Caco-2 (cell line): ENCODE data around the gene GIPC3. TPM values are rescaled to one million over a fixed set of nuclear protein-coding genes. Genes with fewer than 3 reads are reported as not detected.

Experiments
- BruUV-seq: library from RNA; stranded (reverse); fragments of 400-500 nt; replicated peaks from 2 replicates; lab custom pipeline; 2021; lab: Mats Ljungman, UMichigan
- CTCF ChIA-PET: fragments of 300-600 bp; sonication (Branson Sonifier 250); formaldehyde crosslinking; loops from one replicate; lab custom pipeline; 2022; ENCODE audit warnings: antibody characterized with exemption; lab: Charles Lee
- POLR2A ChIA-PET: fragments of 300-600 bp; sonication (Branson Sonifier 250); formaldehyde crosslinking; loops from one replicate; lab custom pipeline; 2022; ENCODE audit warnings: antibody characterized with exemption; lab: Charles Lee
- DNase-seq, 2 experiments: peaks; one replicate each; pipeline versions ENCODE4 v3.0.0 to v3.0.0-alpha.2; 2020 to 2022
- H3K27me3 ChIP-seq: replicated peaks from 2 replicates; pipeline ENCODE4 v1.6.0; 2011; ENCODE audit warnings: low read length; ENCODE audit not compliant: control insufficient read depth, insufficient read depth
- H3K36me3 ChIP-seq: 2 replicates; pipeline ENCODE4 v1.5.1; 2011; ENCODE audit warnings: low read length; ENCODE audit not compliant: control insufficient read depth, insufficient read depth
- H3K4me1 ChIP-seq: fragments of 250-450 bp; sonication (Bioruptor Pico); 2 replicates; pipeline ENCODE4 v1.5.1; 2020; ENCODE audit warnings: mild to moderate bottlenecking
- H3K4me3 ChIP-seq: 2 replicates; pipeline ENCODE4 v1.5.1; 2011; ENCODE audit warnings: low read depth, mild to moderate bottlenecking, control low read depth, low read length
- H3K9me3 ChIP-seq: fragments of 250-450 bp; sonication (Bioruptor Pico); 2 replicates; pipeline ENCODE4 v1.5.1; 2020; ENCODE audit warnings: mild to moderate bottlenecking, moderate library complexity
- H3K27ac Mint-ChIP-seq: one replicate; pipeline ENCODE4 v1.8.0; 2022; ENCODE audit warnings: mixed read lengths; ENCODE audit not compliant: unreplicated experiment
- H3K27me3 Mint-ChIP-seq: one replicate; pipeline ENCODE4 v1.8.0; 2022; ENCODE audit warnings: mixed read lengths; ENCODE audit not compliant: insufficient read depth, unreplicated experiment
- H3K36me3 Mint-ChIP-seq: one replicate; pipeline ENCODE4 v1.8.0; 2022; ENCODE audit warnings: mild to moderate bottlenecking, mixed read lengths; ENCODE audit not compliant: insufficient read depth, unreplicated experiment
- H3K4me1 Mint-ChIP-seq: one replicate; pipeline ENCODE4 v1.8.0; 2022; ENCODE audit warnings: low read depth, mixed read lengths; ENCODE audit not compliant: unreplicated experiment
- H3K4me3 Mint-ChIP-seq: one replicate; pipeline ENCODE4 v1.8.0; 2022; ENCODE audit warnings: mild to moderate bottlenecking, moderate library complexity, mixed read lengths; ENCODE audit not compliant: unreplicated experiment
- H3K9me3 Mint-ChIP-seq: one replicate; pipeline ENCODE4 v1.8.0; 2022; ENCODE audit warnings: mixed read lengths; ENCODE audit not compliant: unreplicated experiment
- CTCF ChIP-seq, 2 experiments: fragments of 200-600 bp in 1 of 2; IDR thresholded peaks; 1 replicate in 1 of 2; 2 replicates in 1 of 2; pipeline versions ENCODE4 v1.5.1 to v1.8.0; 2011 to 2022; ENCODE audit warnings: antibody characterized with exemption in 1 of 2, control low read depth in 1 of 2, inconsistent platforms in 1 of 2, low read depth in 1 of 2, low read length in 1 of 2, mild to moderate bottlenecking in 1 of 2, moderate library complexity in 1 of 2; ENCODE audit not compliant: insufficient read depth in 1 of 2, severe bottlenecking in 1 of 2, unreplicated experiment in 1 of 2
- intact Hi-C: fragments of 100-400 bp; cut with micrococcal nuclease; formaldehyde crosslinking; loops from one replicate; pipeline ENCODE4 v1.10.0; 2022; ENCODE audit not compliant: unreplicated experiment
- total RNA-seq: library from RNA; stranded (reverse); gene quantifications from 2 replicates; pipeline ENCODE4 v1.2.3, GENCODE V29; 2022

The GIPC3 gene
- total RNA-seq, 1 experiment from 2014 or later, result not detected

- no TSS peak for BruUV-seq
- H3K4me3 ChIP-seq, result peak overlapping the region; percentile 90
- no peaks in the 10 kb centered on the region for H3K36me3 ChIP-seq
- no peaks in the 10 kb centered on the region for H3K4me1 ChIP-seq
- no peaks in the 10 kb centered on the region for H3K9me3 ChIP-seq
- H3K27me3 ChIP-seq, result no peaks in the 10 kb centered on the region
- DNase-seq, result no peak
- CTCF ChIA-PET, result interaction anchor here (1.1 to 1.2 kb wide), 2 partner anchors 12 to 19 kb away, joined by 3 read pairs; no protein-coding TSS in a partner anchor
- intact Hi-C loops, result loop anchor here (10.0 kb wide), 1 partner anchor 68 kb away; the partner anchor contains the start of gene CACTIN
- POLR2A ChIA-PET, result no interaction called here
- Mint-ChIP-seq H3K27me3 (no peaks in the 10 kb centered on the region), H3K9me3 (no peaks in the 10 kb centered on the region), H3K4me3 (peak overlapping the region; percentile 99), H3K36me3 (peaks cover 30% of the 10 kb centered on the region), H3K4me1 (peaks cover 10% of the 10 kb centered on the region), H3K27ac (peak overlapping the region; percentile 91)
- TF ChIP-seq CTCF (IDR thresholded peaks at IDR 0.05; ENCODE audit: insufficient read depth in 1 of 2, low read depth in 1 of 2, low read length in 1 of 2, severe bottlenecking in 1 of 2, unreplicated experiment in 1 of 2), result no peak
Measured at GRCh38 chr19:3556423-3556977, 28.8 kb upstream of the GIPC3 start.

- H3K4me1 Mint-ChIP-seq, result peaks cover 10% of the 10 kb centered on the region
- no peaks in the 10 kb centered on the region for H3K27me3 ChIP-seq
- H3K36me3 Mint-ChIP-seq, result peaks cover 25% of the 10 kb centered on the region
- peak in 1 of 2 experiments; percentile 59 for DNase-seq
- no peaks in the 10 kb centered on the region for H3K27me3 Mint-ChIP-seq
- peak overlapping the region; percentile 90 for H3K4me3 ChIP-seq
- no peaks in the 10 kb centered on the region for H3K36me3 ChIP-seq
- intact Hi-C loops, result loop anchor here (1.0 to 10.0 kb wide), 2 partner anchors 15 to 68 kb away; partner anchors contain the start of genes CACTIN and HMG20B
- H3K9me3 ChIP-seq, result no peaks in the 10 kb centered on the region
- no peaks in the 10 kb centered on the region for H3K4me1 ChIP-seq
- peak overlapping the region; percentile 91 for H3K27ac Mint-ChIP-seq
- no TSS peak for BruUV-seq
- peak overlapping the region; percentile 99 for H3K4me3 Mint-ChIP-seq
- ChIA-PET POLR2A (no interaction called here), CTCF (interaction anchor here (1.1 to 1.2 kb wide), 2 partner anchors 13 to 19 kb away, joined by 3 read pairs; no protein-coding TSS in a partner anchor)
- TF ChIP-seq CTCF (IDR thresholded peaks at IDR 0.05; ENCODE audit: insufficient read depth in 1 of 2, low read depth in 1 of 2, low read length in 1 of 2, severe bottlenecking in 1 of 2, unreplicated experiment in 1 of 2), result peak in 1 of 2 experiments; percentile 16
- H3K9me3 Mint-ChIP-seq, result no peaks in the 10 kb centered on the region
Measured at GRCh38 chr19:3556978-3557460, 28.3 kb upstream of the GIPC3 start.

GRCh38 chr19:3557461-3558248 lies 27.6 kb upstream of the GIPC3 start, which contains the start of gene MFSD12:
Gene MFSD12, minus strand, starts transcription at chr19:3557586. Its CDS starts 183 bp downstream, at chr19:3557403.
- H3K4me3 ChIP-seq, result peak within 1 kb of the TSS; percentile 90
- Mint-ChIP-seq H3K9me3 (no peaks in the 10 kb centered on the region), H3K4me3 (peak within 1 kb of the TSS; percentile 99), H3K36me3 (peaks cover 22% of the 10 kb centered on the region), H3K27me3 (no peaks in the 10 kb centered on the region), H3K4me1 (peaks cover 10% of the 10 kb centered on the region), H3K27ac (peak within 1 kb of the TSS; percentile 91)
- H3K9me3 ChIP-seq, result no peaks in the 10 kb centered on the region
- ChIA-PET CTCF (interaction anchor here (1.1 to 1.2 kb wide), 2 partner anchors 13 to 18 kb away, joined by 3 read pairs; no protein-coding TSS in a partner anchor), POLR2A (no interaction called here)
- no peak for TF ChIP-seq CTCF (IDR thresholded peaks at IDR 0.05; ENCODE audit: insufficient read depth in 1 of 2, low read depth in 1 of 2, low read length in 1 of 2, severe bottlenecking in 1 of 2, unreplicated experiment in 1 of 2)
- H3K4me1 ChIP-seq, result no peaks in the 10 kb centered on the region
- no peaks in the 10 kb centered on the region for H3K27me3 ChIP-seq
- H3K36me3 ChIP-seq, result no peaks in the 10 kb centered on the region
- peak; percentile 91 to 94 for DNase-seq
- BruUV-seq, result TSS peak; percentile 30
- intact Hi-C loops, result loop anchor here (1.0 to 10.0 kb wide), 2 partner anchors 15 to 67 kb away; partner anchors contain the start of genes CACTIN and HMG20B
